HG03354 (cell line): ENCODE measurements around the gene RAB39A.
"Not testable (repeated sequence)": the region's sequence is repeated elsewhere in the genome, so short reads cannot be mapped to it uniquely, and the experiment has no call there.

Experiments
- ATAC-seq: cut with Tn5 transposase; IDR thresholded peaks from one replicate; pipeline ENCODE4 v1.9.1; 2021; ENCODE audit warnings: mild to moderate bottlenecking; ENCODE audit not compliant: unreplicated experiment, poor library complexity, severe bottlenecking

The RAB39A gene

GRCh38 chr11:107928046-107928766 lies at the start of gene RAB39A:
Gene RAB39A (plus strand): TSS chr11:107928448. CDS start chr11:107928569, 121 bp downstream.
- peak; percentile 98 for ATAC-seq

- not testable (repeated sequence) for ATAC-seq
These were observed 46.8 kb upstream of the RAB39A start for GRCh38 chr11:107881471-107881870.

GRCh38 chr11:107882095-107882820 lies 46.0 kb upstream of the RAB39A start:
- ATAC-seq = no peak

GRCh38 chr11:107898270-107898669 lies 30.0 kb upstream of the RAB39A start:
- ATAC-seq = peak; percentile 79

GRCh38 chr11:107908211-107908610 lies 20.0 kb upstream of the RAB39A start:
- no peak for ATAC-seq

GRCh38 chr11:107912415-107912814 lies 15.8 kb upstream of the RAB39A start:
- not testable (repeated sequence) for ATAC-seq

- ATAC-seq = no peak
These were observed 13.0 kb upstream of the RAB39A start for GRCh38 chr11:107915229-107915628.

- ATAC-seq = peak; percentile 67
These were observed 11.5 kb upstream of the RAB39A start for GRCh38 chr11:107916671-107917241.

- no peak for ATAC-seq
These were observed 6.3 kb upstream of the RAB39A start for GRCh38 chr11:107921997-107922396.

GRCh38 chr11:107923519-107923918 lies 4.7 kb upstream of the RAB39A start:
- not testable (repeated sequence) for ATAC-seq

- ATAC-seq = no peak
These were observed 3.9 kb upstream of the RAB39A start for GRCh38 chr11:107924306-107924705.

GRCh38 chr11:107927559-107927958 lies 689 bp upstream of the RAB39A start:
- ATAC-seq = no peak

GRCh38 chr11:107928767-107929507 lies 689 bp downstream of the RAB39A start:
- peak; percentile 12 for ATAC-seq

GRCh38 chr11:107929611-107930200 lies 1.5 kb downstream of the RAB39A start:
- ATAC-seq = no peak

GRCh38 chr11:107931206-107931605 lies 3.0 kb downstream of the RAB39A start:
- no peak for ATAC-seq

- no peak for ATAC-seq
These were observed 19.7 kb downstream of the RAB39A start for GRCh38 chr11:107947904-107948303.

GRCh38 chr11:107948328-107948727 lies 20.1 kb downstream of the RAB39A start:
- ATAC-seq = not testable (repeated sequence)

GRCh38 chr11:107951155-107951554 lies 22.9 kb downstream of the RAB39A start:
- no peak for ATAC-seq

GRCh38 chr11:107953446-107953845 lies 25.2 kb downstream of the RAB39A start:
- ATAC-seq = no peak

- no peak for ATAC-seq
These were observed 28.3 kb downstream of the RAB39A start for GRCh38 chr11:107956543-107956942.
